B cell (primary cell): ENCODE data around the gene ANKLE2.

ENCODE experiments used
- EZH2 ChIP-seq: IDR thresholded peaks from 2 replicates; pipeline ENCODE4 v1.6.1; 2012; ENCODE audit warnings: borderline replicate concordance, low read depth, mild to moderate bottlenecking, moderate library complexity, low read length; ENCODE audit not compliant: insufficient read depth, poor library complexity, severe bottlenecking
- TF ChIP-seq, protein P1 (sequence below): fragments of 200-600 bp; IDR thresholded peaks from one replicate; pipeline ENCODE4 v1.8.0; 2022; ENCODE audit warnings: antibody characterized with exemption, mild to moderate bottlenecking

DNA sequence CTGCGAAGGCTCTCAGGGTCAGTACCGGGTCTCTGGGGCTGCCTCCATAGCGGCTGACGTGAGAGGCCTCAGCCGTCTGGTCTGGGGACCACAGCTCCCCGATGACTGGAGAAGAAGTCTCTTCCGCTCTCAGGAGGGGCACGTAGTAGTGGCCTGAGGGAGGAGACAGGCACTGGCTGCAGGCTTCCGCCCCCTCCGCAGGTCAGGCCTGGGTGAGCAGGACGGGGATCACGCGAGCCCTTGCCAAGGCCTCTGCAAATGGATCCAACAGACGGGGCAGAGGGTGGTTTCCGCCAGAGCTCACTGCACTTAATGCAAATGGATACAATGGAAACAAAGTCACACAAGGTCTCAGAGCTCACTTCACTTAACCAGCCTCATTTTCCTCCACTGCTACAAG is 24.7 kb downstream of the ANKLE2 start:
- TF ChIP-seq, protein P1, sequence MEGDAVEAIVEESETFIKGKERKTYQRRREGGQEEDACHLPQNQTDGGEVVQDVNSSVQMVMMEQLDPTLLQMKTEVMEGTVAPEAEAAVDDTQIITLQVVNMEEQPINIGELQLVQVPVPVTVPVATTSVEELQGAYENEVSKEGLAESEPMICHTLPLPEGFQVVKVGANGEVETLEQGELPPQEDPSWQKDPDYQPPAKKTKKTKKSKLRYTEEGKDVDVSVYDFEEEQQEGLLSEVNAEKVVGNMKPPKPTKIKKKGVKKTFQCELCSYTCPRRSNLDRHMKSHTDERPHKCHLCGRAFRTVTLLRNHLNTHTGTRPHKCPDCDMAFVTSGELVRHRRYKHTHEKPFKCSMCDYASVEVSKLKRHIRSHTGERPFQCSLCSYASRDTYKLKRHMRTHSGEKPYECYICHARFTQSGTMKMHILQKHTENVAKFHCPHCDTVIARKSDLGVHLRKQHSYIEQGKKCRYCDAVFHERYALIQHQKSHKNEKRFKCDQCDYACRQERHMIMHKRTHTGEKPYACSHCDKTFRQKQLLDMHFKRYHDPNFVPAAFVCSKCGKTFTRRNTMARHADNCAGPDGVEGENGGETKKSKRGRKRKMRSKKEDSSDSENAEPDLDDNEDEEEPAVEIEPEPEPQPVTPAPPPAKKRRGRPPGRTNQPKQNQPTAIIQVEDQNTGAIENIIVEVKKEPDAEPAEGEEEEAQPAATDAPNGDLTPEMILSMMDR = no peak
- TF ChIP-seq EZH2 = no peak
